Renal pelvis (tissue), 4 donors: ENCODE data around the gene MAGIX. TPM values are rescaled to one million over a fixed set of nuclear protein-coding genes. Genes with fewer than 3 reads are reported as not detected.
A peak's percentile ranks its signal among the peaks of the same experiment; 100 is the strongest.

Experiments
- DNase-seq: peaks from one replicate; pipeline ENCODE4 v3.0.0-alpha.2; 2013
- polyA plus RNA-seq, 3 donors: library from polyadenylated mRNA; unstranded; fragments of 120-200 nt; gene quantifications; one replicate each; pipeline ENCODE4 v1.2.1, GENCODE V29; 2013; ENCODE audit not compliant: insufficient read length in 3 of 3

Gene MAGIX
- polyA plus RNA-seq, 3 donors, result 4.6 to 8.8 (median 7.7) TPM

DNA sequence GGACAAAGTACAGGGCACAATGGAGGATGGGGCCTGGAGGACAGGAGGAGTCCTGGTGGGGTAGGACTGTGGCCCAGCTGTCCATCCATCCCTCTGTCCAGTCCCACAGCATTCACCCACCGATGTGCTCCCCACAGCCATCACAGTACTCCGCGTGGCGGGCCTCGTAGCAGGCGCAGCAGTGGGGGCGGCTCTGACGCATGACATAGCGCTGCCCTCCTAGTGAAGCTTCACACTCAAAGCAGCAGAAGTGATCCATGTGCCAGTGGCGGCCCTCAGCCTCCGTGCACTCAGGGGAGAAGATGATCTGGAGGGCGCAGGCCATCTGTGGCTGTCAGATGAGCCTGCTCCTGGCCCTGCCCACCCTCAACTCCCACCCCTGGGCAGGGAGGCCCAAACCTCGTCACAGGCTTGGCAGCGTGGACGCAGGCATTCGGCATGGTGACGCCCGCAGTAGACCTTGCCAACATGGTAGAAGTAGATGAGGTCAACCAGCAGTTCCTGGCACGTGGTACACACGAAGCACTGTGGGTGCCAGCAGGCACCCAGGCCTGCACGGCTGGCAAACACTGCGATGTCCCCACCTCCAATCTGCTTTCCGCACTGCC lies 15.4 kb downstream of the MAGIX start:
- no peak for DNase-seq

DNA sequence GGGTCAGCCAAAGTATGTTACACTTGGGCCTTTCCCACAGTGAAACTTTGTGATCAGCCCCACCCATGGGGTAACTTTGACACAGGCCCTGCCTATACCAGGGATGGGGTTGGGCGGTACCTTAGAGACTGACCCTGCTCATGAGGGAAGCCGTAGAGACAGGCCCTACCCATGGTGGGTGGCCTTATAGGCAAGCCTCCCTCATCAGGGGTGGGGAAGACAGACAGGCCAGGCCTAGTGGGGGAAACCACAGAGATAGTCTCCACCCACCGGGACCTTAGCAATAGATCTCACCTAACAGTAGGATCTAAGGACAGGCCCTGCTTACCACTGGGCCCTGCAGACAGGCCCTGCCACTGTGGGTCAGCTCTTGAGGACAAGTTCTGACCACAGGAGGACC lies 16.0 kb downstream of the MAGIX start:
- no peak for DNase-seq

DNA sequence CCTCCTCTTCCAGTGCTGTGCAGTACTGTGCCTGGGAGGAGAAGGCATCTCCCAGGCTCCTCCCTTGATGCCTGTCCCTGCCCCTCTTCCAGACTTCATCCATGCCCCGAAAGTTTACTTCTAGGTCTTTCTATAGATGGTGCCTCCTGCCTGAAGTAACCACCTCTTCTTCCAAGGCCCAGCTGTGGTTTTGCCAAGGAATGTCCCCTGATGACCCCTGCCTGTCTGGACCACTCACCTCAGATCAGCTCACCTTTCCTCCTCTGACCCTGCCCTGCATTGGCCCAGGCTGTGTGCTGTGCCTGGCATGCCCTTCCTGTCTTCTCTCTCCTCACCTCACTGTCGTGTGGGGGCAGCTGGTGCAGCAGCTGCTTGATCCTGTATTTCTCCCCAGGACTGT lies 16.8 kb downstream of the MAGIX start:
- DNase-seq, result no peak

DNA sequence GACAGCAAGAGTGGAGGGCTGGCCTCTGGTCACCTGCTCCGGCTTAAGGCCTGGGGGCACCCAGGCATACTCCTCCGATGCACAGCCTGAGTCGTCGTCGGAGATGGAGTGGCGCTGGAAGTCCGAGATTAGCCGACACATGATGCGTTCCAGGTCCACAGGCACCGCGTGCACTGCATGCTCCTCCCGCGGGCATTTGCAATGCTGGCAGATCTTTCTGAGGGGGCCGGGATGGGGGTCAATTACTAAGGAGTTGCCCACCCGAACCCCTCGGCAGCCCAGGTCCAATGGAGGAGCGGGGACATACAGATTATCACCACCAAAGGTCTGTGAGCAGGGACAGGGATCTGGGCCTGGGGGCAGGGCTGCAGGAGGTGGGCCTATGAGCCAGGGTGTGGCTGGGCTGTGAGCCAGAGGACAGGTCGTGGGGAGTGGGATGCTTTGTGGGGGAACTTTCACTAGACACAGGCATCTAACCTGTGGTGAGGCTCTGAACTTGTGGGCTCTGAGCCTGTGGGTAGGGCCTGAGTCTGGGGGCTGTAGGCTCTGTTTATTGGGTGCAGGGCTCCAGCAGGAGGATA lies 21.2 kb downstream of the MAGIX start:
- DNase-seq, result no peak

DNA sequence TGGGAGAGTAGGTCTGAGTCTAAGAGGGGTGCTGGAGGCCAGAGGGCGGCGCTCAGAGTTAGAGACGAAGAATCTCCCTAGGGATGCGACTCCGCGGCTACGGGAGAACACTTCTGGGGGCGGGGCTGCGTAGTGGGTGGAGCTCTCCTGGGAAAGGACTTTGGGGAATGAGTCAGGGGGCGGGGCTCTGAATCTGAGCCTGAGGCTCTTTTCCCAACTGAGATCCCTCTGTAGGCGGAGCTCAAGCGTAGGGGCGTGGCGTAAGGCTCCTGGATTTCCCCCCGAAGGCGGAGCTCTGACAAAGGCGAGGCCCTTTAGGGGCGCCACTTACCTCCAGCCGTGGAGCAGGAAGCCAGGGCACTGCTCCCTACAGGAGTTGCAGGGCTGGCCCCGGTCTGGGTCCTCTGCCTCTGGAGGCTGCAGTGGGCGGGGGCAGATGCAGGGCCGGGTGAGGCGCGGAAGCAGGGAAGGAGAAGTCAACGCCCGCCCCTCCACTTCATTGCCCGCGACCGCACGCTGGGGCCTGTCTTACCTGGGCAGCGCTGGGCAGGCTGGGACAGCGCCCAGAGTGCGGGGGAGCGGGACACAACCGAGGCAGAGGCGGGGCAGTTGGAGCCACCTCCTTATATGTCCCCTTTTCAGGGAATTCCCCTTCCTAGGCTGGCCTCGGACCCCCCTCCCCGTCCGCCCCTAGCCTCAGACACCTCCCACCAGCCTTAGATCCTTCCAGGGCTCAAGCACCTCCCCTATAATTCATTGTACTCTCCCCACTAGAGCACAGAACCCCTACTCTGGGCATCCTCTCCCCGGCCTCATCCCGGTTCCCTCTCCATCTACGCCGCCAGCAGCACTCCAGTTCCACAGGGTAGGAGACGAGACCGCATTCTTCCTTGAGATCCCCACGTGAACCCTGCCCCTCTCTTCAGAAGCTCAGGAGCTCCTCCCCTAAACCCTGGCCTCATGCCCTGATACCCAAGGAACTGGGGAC lies 22.0 kb downstream of the MAGIX start:
- peak; percentile 85 for DNase-seq

DNA sequence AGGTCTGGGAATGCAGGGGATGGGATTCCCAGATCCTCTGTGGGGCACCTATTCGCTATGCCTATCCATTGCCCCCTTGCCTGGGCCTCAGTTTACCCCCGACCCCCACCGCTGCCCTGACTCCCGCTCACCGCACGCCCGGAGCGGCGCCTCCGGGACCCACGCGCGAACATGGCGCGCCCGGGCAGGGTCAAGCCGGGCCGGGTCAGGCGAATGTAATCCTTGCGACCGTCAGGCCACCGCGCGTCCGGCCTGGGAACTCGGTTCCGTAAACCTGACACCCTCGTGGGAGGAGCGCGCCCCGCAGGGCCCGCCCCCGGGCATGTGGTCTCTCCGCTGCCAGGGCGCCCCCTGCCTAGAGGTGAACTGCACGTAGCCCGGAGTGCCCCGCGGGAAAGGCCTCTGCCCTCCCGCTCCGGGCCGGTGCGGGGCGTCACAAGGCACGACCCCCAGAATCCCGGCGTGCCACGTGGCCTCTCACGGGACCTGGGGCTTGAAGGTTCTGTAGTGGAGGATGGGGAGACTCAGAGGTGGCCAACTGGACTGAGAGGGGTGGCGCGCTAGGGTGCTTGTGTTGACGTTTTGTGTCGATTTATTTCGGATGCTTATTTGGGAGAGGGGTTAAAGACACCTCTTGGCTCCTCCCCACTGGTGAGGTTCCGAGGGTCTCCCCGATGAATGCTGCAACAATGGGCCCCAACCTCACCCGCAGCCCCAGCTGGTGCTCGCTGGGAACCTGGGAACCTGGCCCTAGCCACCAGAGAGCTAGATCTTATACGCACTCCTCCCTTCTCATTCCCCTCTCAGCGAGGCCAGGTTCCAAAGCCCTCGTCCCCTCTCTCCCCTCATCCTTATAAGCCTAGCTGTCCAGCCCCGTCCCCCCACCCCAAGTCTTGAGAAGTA lies 23.8 kb downstream of the MAGIX start, which contains the start of gene PRICKLE3:
PRICKLE3 (minus strand) TSS at position 249 of the 903 bp plus-strand sequence; CDS start at position 173, 76 bp downstream.
- peak; percentile 46 for DNase-seq

DNA sequence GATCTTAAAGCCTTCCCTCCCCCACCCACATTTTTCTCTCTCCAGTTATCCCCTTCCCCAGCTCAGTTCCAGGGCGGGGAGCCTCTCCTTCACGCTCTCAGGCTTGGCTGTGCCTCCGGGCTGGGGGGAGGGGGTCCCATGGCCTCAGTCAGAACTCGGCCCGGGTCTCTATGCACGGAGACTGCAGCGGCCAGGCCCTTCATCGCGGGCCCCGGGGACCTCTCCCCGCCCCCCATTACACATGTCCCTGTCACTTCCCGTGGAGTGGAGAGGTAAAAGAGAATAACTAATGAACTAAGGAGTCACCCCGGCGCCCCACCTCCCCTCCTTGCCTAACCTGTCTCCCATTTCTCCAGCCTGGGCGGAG lies 24.5 kb downstream of the MAGIX start:
- DNase-seq, result no peak

DNA sequence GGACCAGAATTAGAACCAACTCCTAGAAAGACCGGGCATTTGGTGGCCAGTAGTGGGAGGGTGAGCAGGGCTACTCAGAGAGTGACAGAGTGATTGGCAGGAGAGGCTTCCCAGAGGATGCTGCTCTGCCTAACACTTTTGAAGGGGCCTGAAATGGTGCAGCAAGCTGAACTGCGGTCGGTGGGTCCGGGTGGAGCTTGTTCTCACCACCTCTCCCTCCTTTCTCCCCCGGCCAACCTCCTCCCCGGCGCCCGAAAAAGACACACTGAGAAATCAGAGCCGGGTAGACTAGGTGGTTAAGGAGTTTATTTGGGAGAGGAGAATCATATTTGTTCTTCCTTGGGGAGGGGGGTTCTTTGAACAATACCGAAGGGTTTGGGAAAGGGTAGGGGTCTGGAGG lies 25.0 kb downstream of the MAGIX start:
- DNase-seq, result no peak

DNA sequence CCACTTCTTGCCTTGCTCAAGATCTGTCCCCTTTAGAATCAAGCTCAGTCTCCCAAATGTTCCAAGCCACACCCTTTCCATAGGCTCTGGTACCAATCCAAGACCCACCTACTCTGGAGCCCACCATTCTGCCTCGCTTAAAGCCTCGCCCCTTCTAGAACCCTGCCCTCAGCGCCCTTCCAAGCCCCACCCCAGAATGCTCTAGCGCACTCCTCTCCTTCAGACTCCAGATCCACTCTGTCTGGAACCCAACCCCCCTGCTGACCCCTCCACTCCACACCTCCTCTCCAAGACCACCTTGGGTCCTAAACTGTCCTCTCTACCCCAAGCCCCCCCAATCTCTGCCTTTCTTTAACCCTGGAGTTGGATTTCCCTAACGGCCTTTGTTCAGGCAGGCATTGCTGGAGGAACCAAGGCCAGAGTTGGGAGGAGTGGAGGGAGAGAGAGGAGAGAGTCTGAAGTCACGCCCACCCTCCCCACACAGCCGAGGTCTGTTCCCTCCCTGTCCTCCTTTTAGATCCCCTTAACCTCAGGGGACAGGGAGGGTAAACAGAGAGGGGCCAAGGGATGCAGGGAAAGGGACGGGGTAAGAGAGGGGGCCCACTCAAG lies 26.0 kb downstream of the MAGIX start:
- DNase-seq, result no peak

DNA sequence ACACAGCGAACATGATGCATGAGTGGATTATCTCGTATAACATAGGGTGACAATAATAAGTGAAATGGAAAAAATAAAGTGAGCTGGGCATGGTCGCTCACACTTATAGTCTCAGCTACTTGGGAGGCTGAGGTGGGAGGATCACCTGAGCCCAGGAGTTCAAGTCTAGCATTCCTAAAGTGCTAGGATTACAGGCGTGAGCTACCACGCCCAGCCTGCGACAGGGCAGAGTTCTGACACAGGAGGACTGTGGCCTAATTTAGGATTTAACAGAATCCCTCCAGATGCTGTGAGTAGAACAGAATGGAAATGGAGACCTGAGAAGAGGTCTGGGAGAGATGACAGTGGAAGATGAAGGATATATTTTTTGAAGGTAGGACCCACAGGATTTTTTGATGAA lies 27.0 kb downstream of the MAGIX start:
- no peak for DNase-seq

DNA sequence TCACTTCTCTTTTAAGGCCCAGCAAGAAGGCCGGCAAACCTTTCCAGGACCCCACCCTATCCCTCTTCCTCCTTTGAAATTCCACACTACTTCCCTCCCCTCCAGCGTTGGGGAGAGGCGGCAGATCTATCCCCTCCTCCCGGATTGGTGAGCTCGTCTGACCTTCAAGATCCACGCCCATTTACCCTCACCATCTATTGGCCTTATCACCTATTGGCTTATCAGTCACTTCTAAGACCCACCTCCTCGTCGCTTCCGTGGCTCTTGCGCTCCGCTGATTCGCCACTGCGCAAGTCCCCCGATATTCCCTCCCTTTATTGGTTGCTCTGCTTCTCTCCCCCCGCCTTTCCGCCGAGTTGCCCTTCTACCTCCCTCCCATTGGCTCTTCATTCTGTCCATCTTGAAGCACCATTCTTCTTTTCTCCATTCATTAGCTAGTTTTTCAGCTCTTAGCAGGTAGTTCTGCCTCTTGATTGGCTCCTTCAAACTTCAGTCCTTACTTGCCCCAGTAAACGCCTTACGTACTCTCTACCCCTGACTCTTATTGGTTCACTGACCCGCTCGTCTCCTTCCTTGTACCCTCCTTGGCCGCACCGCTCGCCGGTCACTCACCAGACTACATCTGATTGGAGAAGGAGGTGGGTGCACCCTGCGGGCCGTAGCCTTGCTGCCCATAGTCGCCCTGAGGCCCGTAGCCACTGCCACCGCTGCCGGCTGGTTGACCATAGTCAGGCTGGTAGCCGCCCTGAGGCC lies 28.4 kb downstream of the MAGIX start:
- peak; percentile 96 for DNase-seq

DNA sequence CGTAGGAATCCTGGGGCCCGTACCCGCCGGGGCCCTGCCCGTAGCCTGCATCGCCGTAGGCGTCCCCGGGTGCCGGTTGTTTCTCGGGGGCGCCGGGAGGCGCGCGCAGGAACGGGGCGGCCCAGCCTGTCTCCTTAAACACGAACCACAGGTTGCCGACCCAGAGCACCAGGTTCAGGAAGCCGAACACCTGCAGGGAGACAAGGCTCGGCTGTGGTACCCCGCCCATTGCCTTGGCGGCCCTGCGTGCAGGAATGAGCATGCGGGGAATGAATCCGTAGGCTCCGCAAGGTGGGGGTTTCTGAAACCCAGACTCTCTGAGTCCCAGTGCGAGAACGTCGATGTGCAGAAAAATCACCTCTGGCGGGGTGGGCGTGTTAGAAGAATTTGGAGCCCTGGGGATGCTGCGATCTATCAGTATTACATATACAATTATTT lies 29.0 kb downstream of the MAGIX start:
- DNase-seq, result no peak

DNA sequence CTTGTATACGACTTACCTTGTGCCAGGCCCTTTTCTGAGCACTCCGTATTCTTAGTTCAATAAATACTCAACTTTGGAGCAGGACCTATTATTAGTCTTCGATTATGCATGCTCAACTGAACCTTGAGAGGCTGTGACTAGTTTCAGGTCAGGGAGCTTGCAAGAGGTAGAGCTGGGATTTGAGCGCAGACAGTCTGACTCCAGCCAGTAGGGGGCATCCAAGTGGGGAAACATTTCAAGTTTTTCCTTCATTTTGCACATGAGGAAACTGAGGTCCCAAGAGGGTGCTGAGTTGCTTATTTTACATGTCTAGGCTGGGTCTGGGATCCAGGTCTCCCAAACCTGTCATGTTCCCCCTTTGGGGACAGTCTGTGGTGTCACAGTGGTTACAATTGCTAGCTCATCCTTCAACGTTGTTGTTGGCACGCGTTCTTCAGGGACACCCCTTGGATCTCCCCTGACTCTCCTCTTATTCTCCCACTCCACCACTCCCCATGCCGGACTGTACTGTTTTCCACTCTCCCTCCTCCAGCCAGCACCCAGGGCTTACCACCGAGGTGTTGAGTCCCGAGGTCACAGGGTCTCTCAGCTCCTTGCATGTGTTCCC lies 30.3 kb downstream of the MAGIX start:
- no peak for DNase-seq

DNA sequence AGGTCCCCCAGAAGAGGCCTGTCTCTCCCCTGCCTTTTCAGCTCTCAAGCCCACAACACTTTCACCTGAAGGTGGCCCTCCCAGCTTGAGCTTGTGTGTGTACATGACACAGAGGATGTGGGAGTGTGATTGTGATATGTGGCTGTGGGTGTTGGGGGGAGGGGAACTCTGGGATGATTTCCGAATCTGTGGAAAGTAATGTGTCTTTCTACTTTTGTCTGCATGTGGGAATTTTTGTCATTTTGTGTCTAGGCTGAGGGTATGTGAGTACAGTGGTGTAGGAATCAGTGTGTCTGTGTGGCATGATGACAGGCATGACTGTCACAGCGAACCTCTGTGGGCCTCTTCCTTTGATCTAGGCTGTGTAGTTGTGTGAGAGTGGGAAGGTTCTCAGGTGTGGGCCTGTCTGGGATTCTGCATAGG lies 31.0 kb downstream of the MAGIX start:
- no peak for DNase-seq

DNA sequence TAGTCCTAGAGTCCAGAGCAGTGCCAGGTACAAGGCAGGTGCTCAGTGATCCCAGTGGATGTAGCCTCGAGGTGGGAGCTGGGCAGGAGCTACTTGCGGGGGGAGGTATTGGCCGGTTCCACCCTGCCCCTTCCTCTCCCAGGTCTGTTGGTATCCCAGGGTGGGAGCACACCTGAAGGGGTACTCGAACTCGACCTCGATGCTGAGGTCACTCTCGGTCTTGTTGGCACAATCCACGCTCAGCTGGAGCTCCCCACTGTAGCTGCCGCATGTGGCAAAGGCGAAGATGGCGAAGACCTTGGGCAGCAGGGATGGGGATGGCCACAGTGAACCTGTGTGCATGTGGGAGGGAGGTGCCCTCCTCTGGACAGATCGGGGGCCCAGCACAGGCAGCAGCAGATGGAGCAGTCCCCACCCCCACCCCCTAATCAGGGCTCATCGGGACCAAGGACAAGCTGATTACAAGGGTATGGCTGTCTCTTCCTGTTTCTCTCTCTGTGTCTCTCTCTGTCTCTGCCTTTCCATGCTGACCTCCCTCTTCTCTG lies 35.1 kb downstream of the MAGIX start:
- no peak for DNase-seq

DNA sequence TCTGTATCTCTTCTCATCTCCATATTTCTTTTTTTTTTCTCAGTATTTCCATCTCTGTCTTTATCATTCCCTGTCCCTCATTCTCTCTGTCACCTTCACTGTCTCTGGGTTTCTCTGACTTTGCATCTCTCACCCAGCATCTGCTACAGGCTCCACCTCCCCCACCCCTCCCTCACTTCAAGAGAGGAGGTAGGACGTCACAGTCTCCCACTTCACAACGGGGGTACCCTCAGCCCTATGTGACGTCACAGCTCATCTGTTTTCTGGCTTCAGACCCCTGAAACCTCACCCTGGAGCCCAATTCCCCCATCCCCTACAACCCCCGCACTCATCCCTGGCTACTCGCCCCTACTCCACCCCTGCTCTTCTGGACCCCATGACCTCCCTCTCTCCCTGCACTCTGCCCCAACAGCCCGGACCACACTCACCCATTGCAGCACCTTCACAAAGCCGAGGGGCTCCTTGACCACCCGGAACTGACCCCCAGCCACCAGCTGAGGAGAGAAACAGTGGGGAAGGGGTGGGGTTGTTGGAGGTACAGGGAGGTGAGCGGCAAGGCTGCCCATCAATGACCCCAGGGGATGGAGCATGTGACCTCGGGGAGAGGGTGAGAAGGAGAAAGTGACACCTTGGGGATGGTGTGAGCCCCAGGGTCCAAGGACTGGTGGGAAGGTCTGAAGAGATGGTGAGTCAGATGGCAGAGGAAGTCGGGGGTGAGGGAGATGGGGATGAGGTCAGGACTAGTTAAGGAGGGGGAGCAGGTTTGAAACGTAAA lies 36.2 kb downstream of the MAGIX start:
- no peak for DNase-seq

DNA sequence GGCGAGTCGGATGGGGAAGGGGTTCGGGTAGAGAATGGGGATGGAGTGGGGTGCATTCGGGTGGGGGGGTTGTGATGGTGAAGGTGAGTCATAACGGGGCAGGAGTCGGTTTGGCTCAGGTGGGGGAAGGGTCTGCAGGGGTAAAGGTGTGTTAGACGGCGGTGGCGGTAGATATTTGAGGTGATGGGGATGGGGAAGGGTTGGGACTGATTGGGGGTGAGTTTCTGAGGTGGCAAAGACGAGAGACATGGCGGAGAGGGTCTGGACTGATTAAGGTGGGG lies 36.7 kb downstream of the MAGIX start:
- DNase-seq, result no peak

DNA sequence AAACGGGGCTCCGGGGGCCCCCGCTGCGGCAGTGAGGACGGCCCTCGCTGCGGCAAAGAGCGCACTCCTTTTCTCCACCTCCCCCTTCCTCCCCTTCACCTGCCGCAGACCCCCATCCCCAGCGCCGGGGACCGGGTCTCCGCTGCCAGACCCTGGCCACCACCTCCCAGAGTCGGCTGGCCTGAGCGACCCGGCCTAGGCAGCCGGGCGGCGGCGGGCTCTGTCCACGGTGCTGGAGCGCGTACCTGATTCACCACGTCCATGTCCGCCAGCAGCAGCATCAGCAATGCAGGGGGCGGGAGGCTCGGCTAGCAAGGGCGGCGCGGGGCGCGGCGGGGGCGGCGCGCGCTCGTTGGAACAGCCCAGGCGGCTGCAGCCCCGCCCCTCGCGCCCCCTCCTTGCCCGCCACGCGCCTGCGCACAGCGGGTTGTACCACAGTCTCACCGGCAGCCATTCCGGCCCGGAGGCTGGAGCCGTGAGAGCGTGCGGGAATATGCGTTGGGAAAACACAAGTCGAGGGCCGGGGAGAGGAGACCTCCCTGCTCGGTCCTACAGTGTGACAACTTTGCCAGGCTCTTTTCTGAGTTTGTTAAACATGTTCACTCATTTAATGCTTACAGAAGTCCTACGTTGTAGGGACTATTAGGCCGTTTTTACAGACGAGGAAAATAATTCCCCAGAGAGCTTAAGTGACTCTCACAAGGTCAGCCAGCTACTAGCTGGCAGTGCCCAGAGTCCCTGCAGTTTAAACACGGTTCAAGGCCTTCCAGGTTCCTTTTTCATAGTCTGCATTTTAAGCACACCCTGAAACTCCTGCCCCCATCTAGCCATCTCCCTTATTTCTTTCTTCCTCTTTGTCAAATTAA lies 37.6 kb downstream of the MAGIX start, which contains the start of gene SYP:
SYP (minus strand) TSS at position 288 of the 866 bp plus-strand sequence; CDS start at position 281, 7 bp downstream.
- DNase-seq, result peak; percentile 79
